H9 (cell line): ENCODE results near the gene CCDC71L. TPM values are rescaled to one million over a fixed set of nuclear protein-coding genes. Genes with fewer than 3 reads are reported as not detected.

Experiments used
- DNase-seq: peaks from one replicate; pipeline ENCODE4 v3.0.0-alpha.2; 2017
- H2AFZ ChIP-seq: one replicate; pipeline ENCODE4 v1.6.1; 2013; ENCODE audit warnings: mild to moderate bottlenecking, low read length, control low read depth, moderate library complexity
- H2AK5ac ChIP-seq: 2 replicates; pipeline ENCODE4 v1.6.1; 2013; ENCODE audit warnings: low read length, control low read depth, mixed read lengths; ENCODE audit not compliant: insufficient read length
- H2BK120ac ChIP-seq: one replicate; pipeline ENCODE4 v1.6.1; 2013; ENCODE audit warnings: low read depth, mild to moderate bottlenecking, low read length, control low read depth, inconsistent platforms; ENCODE audit not compliant: poor library complexity, severe bottlenecking
- H2BK12ac ChIP-seq: 2 replicates; pipeline ENCODE4 v1.6.1; 2013; ENCODE audit warnings: low read length, control low read depth, mixed read lengths, low read depth; ENCODE audit not compliant: insufficient read length
- H2BK15ac ChIP-seq: 2 replicates; pipeline ENCODE4 v1.6.1; 2013; ENCODE audit warnings: low read depth, low read length, control low read depth
- H2BK20ac ChIP-seq: one replicate; pipeline ENCODE4 v1.6.1; 2013; ENCODE audit warnings: low read depth, mild to moderate bottlenecking, low read length, control low read depth, inconsistent platforms; ENCODE audit not compliant: poor library complexity, severe bottlenecking
- H2BK5ac ChIP-seq: 2 replicates; pipeline ENCODE4 v1.6.1; 2013; ENCODE audit warnings: low read length, control low read depth, mixed read lengths; ENCODE audit not compliant: insufficient read length
- H3K14ac ChIP-seq: 2 replicates; pipeline ENCODE4 v1.6.1; 2013; ENCODE audit warnings: low read length, control low read depth; ENCODE audit not compliant: insufficient read depth
- H3K18ac ChIP-seq: 2 replicates; pipeline ENCODE4 v1.6.1; 2013; ENCODE audit warnings: low read depth, mild to moderate bottlenecking, mixed read lengths, low read length, control low read depth; ENCODE audit not compliant: insufficient read length
- H3K23ac ChIP-seq: 2 replicates; pipeline ENCODE4 v1.6.1; 2013; ENCODE audit warnings: low read length, control low read depth, mixed read lengths, low read depth; ENCODE audit not compliant: insufficient read length
- H3K23me2 ChIP-seq: 2 replicates; pipeline ENCODE4 v1.6.1; 2013; ENCODE audit warnings: low read depth, mild to moderate bottlenecking, mixed read lengths, low read length, control low read depth; ENCODE audit not compliant: insufficient read length, poor library complexity, severe bottlenecking
- H3K27ac ChIP-seq: 2 replicates; pipeline ENCODE4 v1.5.1; 2013; ENCODE audit warnings: low read length, control low read depth, mixed read lengths, low read depth; ENCODE audit not compliant: insufficient read length
- H3K27me3 ChIP-seq: 2 replicates; pipeline ENCODE4 v1.6.1; 2013; ENCODE audit warnings: low read length, control low read depth, inconsistent platforms; ENCODE audit not compliant: insufficient read depth
- H3K4ac ChIP-seq: 2 replicates; pipeline ENCODE4 v1.6.1; 2013; ENCODE audit warnings: low read depth, mild to moderate bottlenecking, control low read depth, inconsistent platforms, low read length, moderate library complexity
- H3K4me1 ChIP-seq: 2 replicates; pipeline ENCODE4 v1.6.1; 2013; ENCODE audit warnings: low read length, control low read depth, inconsistent platforms; ENCODE audit not compliant: insufficient read depth
- H3K4me2 ChIP-seq: 2 replicates; pipeline ENCODE4 v1.6.1; 2013; ENCODE audit warnings: low read length, control low read depth, mixed read lengths; ENCODE audit not compliant: insufficient read length, insufficient read depth
- H3K56ac ChIP-seq: 2 replicates; pipeline ENCODE4 v1.6.1; 2013; ENCODE audit warnings: low read depth, mild to moderate bottlenecking, mixed read lengths, low read length, control low read depth; ENCODE audit not compliant: insufficient read length
- H3K79me1 ChIP-seq: 2 replicates; pipeline ENCODE4 v1.6.1; 2013; ENCODE audit warnings: low read depth, mild to moderate bottlenecking, moderate library complexity, low read length, control low read depth, inconsistent platforms; ENCODE audit not compliant: insufficient read depth, poor library complexity, severe bottlenecking
- H3K79me2 ChIP-seq: 2 replicates; pipeline ENCODE4 v1.6.1; 2013; ENCODE audit warnings: low read length, control low read depth, inconsistent platforms; ENCODE audit not compliant: insufficient read depth
- H3K9ac ChIP-seq: 2 replicates; pipeline ENCODE4 v1.6.1; 2013; ENCODE audit warnings: low read length, control low read depth, mixed read lengths; ENCODE audit not compliant: insufficient read length; ENCODE audit errors: extremely low read depth
- H3K9me3 ChIP-seq: one replicate; pipeline ENCODE4 v1.6.1; 2013; ENCODE audit warnings: low read depth, low read length, inconsistent platforms; ENCODE audit not compliant: control insufficient read depth
- H3T11ph ChIP-seq: one replicate; pipeline ENCODE4 v1.6.1; 2013; ENCODE audit warnings: mild to moderate bottlenecking, low read length, control low read depth, inconsistent platforms
- H4K20me1 ChIP-seq: one replicate; pipeline ENCODE4 v1.6.1; 2013; ENCODE audit not compliant: control insufficient read depth, insufficient read length, insufficient read depth
- H4K5ac ChIP-seq: 2 replicates; pipeline ENCODE4 v1.6.1; 2013; ENCODE audit warnings: low read depth, mild to moderate bottlenecking, mixed read lengths, low read length, control low read depth; ENCODE audit not compliant: insufficient read length
- H4K8ac ChIP-seq: replicated peaks from 2 replicates; pipeline ENCODE4 v1.6.1; 2013; ENCODE audit warnings: low read length, control low read depth, mixed read lengths, low read depth; ENCODE audit not compliant: insufficient read length
- H4K91ac ChIP-seq: 2 replicates; pipeline ENCODE4 v1.6.1; 2013; ENCODE audit warnings: low read depth, mild to moderate bottlenecking, moderate library complexity, mixed read lengths, low read length, control low read depth; ENCODE audit not compliant: insufficient read length
- H3K27ac Mint-ChIP-seq, 3 experiments: 2 replicates in 2 of 3; 3 replicates in 1 of 3; pipeline ENCODE4 v1.8.0; 2020 to 2021; ENCODE audit warnings: mixed read lengths in 3 of 3, mild to moderate bottlenecking in 1 of 3, moderate library complexity in 1 of 3
- H3K27me3 Mint-ChIP-seq: 2 replicates; pipeline ENCODE4 v1.8.0; 2021; ENCODE audit warnings: low read depth, mild to moderate bottlenecking, moderate library complexity, mixed read lengths
- H3K36me3 Mint-ChIP-seq, 3 experiments: 2 replicates in 2 of 3; 3 replicates in 1 of 3; pipeline ENCODE4 v1.8.0; 2020 to 2021; ENCODE audit warnings: low read depth in 3 of 3, mixed read lengths in 3 of 3; ENCODE audit not compliant: insufficient read depth in 1 of 3
- H3K4me1 Mint-ChIP-seq, 2 experiments: 2 replicates each; pipeline ENCODE4 v1.8.0; 2020; ENCODE audit warnings: mixed read lengths in 2 of 2
- H3K4me3 Mint-ChIP-seq, 2 experiments: 2 replicates in 1 of 2; 3 replicates in 1 of 2; pipeline ENCODE4 v1.8.0; 2020 to 2021; ENCODE audit warnings: mild to moderate bottlenecking in 2 of 2, mixed read lengths in 2 of 2, moderate library complexity in 1 of 2
- H3K9me3 Mint-ChIP-seq, 2 experiments: 2 replicates in 1 of 2; 3 replicates in 1 of 2; pipeline ENCODE4 v1.8.0; 2020; ENCODE audit warnings: mild to moderate bottlenecking in 2 of 2, mixed read lengths in 2 of 2, moderate library complexity in 1 of 2
- CTCF ChIP-seq: fragments of 200-600 bp; sonication (generic); conservative IDR thresholded peaks from 3 replicates; pipeline ENCODE4 v1.8.0; 2021; ENCODE audit warnings: antibody characterized with exemption, mild to moderate bottlenecking
- WGBS: extraction: QIAGEN DNeasy Blood & Tissue Kit; methylation state at CpG from one replicate; pipeline ENCODE4 v1.1.7; 2013; ENCODE audit warnings: missing lambda C conversion rate, low lambda C conversion rate, mixed read lengths; ENCODE audit not compliant: insufficient read length; ENCODE audit errors: extremely low coverage; 5-methylcytosine and 5-hydroxymethylcytosine counted together
- total RNA-seq: library from RNA; stranded (reverse); gene quantifications from 2 replicates; pipeline ENCODE4 v1.2.1, GENCODE V29; 2021

Gene CCDC71L
- total RNA-seq, 1 experiment from 2014 or later, result 13.7 TPM

DNA sequence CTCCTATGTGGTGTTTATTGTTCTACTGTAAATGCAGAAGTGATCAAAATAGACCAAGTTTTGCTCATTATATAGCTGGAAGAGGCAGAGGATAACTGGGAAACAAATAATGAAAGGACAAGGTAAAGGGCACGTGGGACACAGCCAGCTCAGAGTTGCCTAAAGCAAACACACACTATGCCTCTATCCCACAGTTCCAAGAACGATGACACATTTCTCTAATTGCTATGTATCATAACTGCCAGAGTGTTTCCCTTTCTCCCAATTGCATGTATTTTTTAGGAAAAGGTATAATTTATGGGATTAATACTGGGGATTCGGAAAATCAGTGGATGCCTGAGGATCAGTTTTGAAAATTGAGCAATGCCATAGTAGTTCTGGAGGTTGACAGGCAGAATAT, 49.0 kb downstream of the CCDC71L start:
- H3K9me3 ChIP-seq, result no peaks in the 10 kb centered on the region
- no peak overlapping the region for H3K23ac ChIP-seq
- H3K18ac ChIP-seq, result no peak overlapping the region
- H3K4me2 ChIP-seq, result no peak overlapping the region
- no peak overlapping the region for H3K56ac ChIP-seq
- no peaks in the 10 kb centered on the region for H3K79me1 ChIP-seq
- no peak overlapping the region for H3K14ac ChIP-seq
- no peak overlapping the region for H3K27ac ChIP-seq
- no peak overlapping the region for H3K4ac ChIP-seq
- H4K5ac ChIP-seq, result no peak overlapping the region
- no peaks in the 10 kb centered on the region for H3K27me3 ChIP-seq
- no peaks in the 10 kb centered on the region for H3K79me2 ChIP-seq
- DNase-seq, result no peak
- no peaks in the 10 kb centered on the region; the same call in 1 of the 2 replicates for H3K4me1 ChIP-seq
- TF ChIP-seq CTCF, result no peak
- H2BK120ac ChIP-seq, result no peak overlapping the region
- no peak overlapping the region for H4K91ac ChIP-seq
- no peak overlapping the region for H2BK20ac ChIP-seq
- H4K20me1 ChIP-seq, result no peaks in the 10 kb centered on the region
- no peak overlapping the region for H4K8ac ChIP-seq
- Mint-ChIP-seq H3K4me1 (peaks cover 4% of the 10 kb centered on the region in 2 experiments), H3K9me3 (peaks cover 7 to 9% of the 10 kb centered on the region in 2 experiments; a peak in 4 of 5 replicates), H3K27ac (no peak overlapping the region), H3K4me3 (no peak overlapping the region), H3K27me3 (no peaks in the 10 kb centered on the region; the same call in 1 of the 2 replicates), H3K36me3 (0 out of 7 replicates have a peak, but pooled peaks cover 0 to 3% (median 3%) of the 10 kb centered on the region in 3 experiments)
- H2BK12ac ChIP-seq, result no peak overlapping the region
- no peak overlapping the region for H2AFZ ChIP-seq
- H3T11ph ChIP-seq, result no peak overlapping the region
- H2BK15ac ChIP-seq, result no peak overlapping the region
- H2AK5ac ChIP-seq, result no peak overlapping the region
- no peaks in the 10 kb centered on the region for H3K23me2 ChIP-seq
- no peak overlapping the region for H3K9ac ChIP-seq
- H2BK5ac ChIP-seq, result no peak overlapping the region
- WGBS, result no CpG with 5 or more reads among the region's 3 CpGs
